Karpas-422 (cell line): ENCODE data around the gene SFTPB. TPM values are rescaled to one million over a fixed set of nuclear protein-coding genes. Genes with fewer than 3 reads are reported as not detected.
"Not testable (repeated sequence)": the region's sequence is repeated elsewhere in the genome, so short reads cannot be mapped to it uniquely, and the experiment has no call there.

Experiments
- DNase-seq: peaks from one replicate; pipeline ENCODE4 v3.0.0-alpha.2; 2015
- H2AFZ ChIP-seq: fragments of 200-600 bp; sonication (generic); 2 replicates; pipeline ENCODE4 v1.6.1; 2014; ENCODE audit warnings: antibody characterized with exemption, low read length, mixed read lengths
- H3K27ac ChIP-seq: fragments of 200-600 bp; sonication (generic); 2 replicates; pipeline ENCODE4 v1.5.1; 2014; ENCODE audit warnings: mild to moderate bottlenecking, low read length, moderate library complexity
- H3K27me3 ChIP-seq: fragments of 200-600 bp; sonication (generic); 2 replicates; pipeline ENCODE4 v1.6.1; 2014; ENCODE audit warnings: low read length, mixed read lengths
- H3K36me3 ChIP-seq: fragments of 200-600 bp; sonication (generic); 2 replicates; pipeline ENCODE4 v1.6.1; 2014; ENCODE audit warnings: low read length, mixed read lengths; ENCODE audit not compliant: insufficient read depth
- H3K4me1 ChIP-seq: fragments of 200-600 bp; sonication (generic); 2 replicates; pipeline ENCODE4 v1.6.1; 2014; ENCODE audit warnings: mild to moderate bottlenecking, low read length, mixed read lengths
- H3K4me2 ChIP-seq: fragments of 200-600 bp; sonication (generic); 2 replicates; pipeline ENCODE4 v1.6.1; 2014; ENCODE audit warnings: low read length, low read depth, mild to moderate bottlenecking; ENCODE audit not compliant: poor library complexity, severe bottlenecking
- H3K4me3 ChIP-seq: fragments of 200-600 bp; sonication (generic); 2 replicates; pipeline ENCODE4 v1.5.1; 2014; ENCODE audit warnings: mild to moderate bottlenecking, antibody characterized with exemption, low read length, mixed read lengths
- H3K79me2 ChIP-seq: fragments of 200-600 bp; sonication (generic); 2 replicates; pipeline ENCODE4 v1.6.1; 2014; ENCODE audit warnings: mild to moderate bottlenecking, low read length, mixed read lengths
- H3K9ac ChIP-seq: fragments of 200-600 bp; sonication (generic); 2 replicates; pipeline ENCODE4 v1.6.0; 2014; ENCODE audit warnings: low read length
- H3K9me2 ChIP-seq: fragments of 200-600 bp; sonication (generic), shearing (Covaris generic); replicated peaks from 2 replicates; pipeline ENCODE4 v1.6.0; 2014; ENCODE audit warnings: mild to moderate bottlenecking, low read length, moderate library complexity; ENCODE audit not compliant: insufficient read depth
- H3K9me3 ChIP-seq: fragments of 300-700, 200-600 bp; sonication (generic); 2 replicates; pipeline ENCODE4 v1.6.1; 2014; ENCODE audit warnings: low read length, mixed read lengths
- H4K20me1 ChIP-seq: fragments of 200-600 bp; sonication (generic); 2 replicates; pipeline ENCODE4 v1.6.1; 2014; ENCODE audit warnings: mild to moderate bottlenecking, antibody characterized with exemption, low read length, low read depth; ENCODE audit not compliant: insufficient read depth
- total RNA-seq: library from RNA; depleted of rRNA; stranded (reverse); fragments of >200 nt; shearing (Covaris generic); gene quantifications from 2 replicates; pipeline ENCODE4 v1.2.3, GENCODE V29; 2014; ENCODE audit warnings: low replicate concordance; rRNA removed

SFTPB gene
- not detected in 2 replicates for total RNA-seq

GRCh38 chr2:85668009-85668856 lies at the start of gene SFTPB:
SFTPB (minus strand) TSS chr2:85668199; CDS start chr2:85668183, 16 bp downstream.
- no peaks in the 10 kb centered on the region for H3K9me2 ChIP-seq
- no peak for DNase-seq
- no peaks in the 10 kb centered on the region for H3K36me3 ChIP-seq
- no peak within 1 kb of the TSS for H3K9ac ChIP-seq
- H2AFZ ChIP-seq = no peak within 1 kb of the TSS
- peaks cover 10% of the 10 kb centered on the region for H3K4me1 ChIP-seq
- no peaks in the 10 kb centered on the region for H3K9me3 ChIP-seq
- no peak within 1 kb of the TSS for H3K27ac ChIP-seq
- H3K4me3 ChIP-seq = no peak within 1 kb of the TSS
- no peaks in the 10 kb centered on the region for H3K27me3 ChIP-seq
- no peak within 1 kb of the TSS for H3K4me2 ChIP-seq
- H4K20me1 ChIP-seq = no peaks in the 10 kb centered on the region
- no peaks in the 10 kb centered on the region for H3K79me2 ChIP-seq

GRCh38 chr2:85717308-85718008 lies 49.5 kb upstream of the SFTPB start:
- Histone ChIP-seq H3K4me2 (no peak overlapping the region), H3K4me3 (no peak overlapping the region), H2AFZ (no peak overlapping the region), H3K4me1 (peaks cover 3% of the 10 kb centered on the region; the same call in 1 of the 2 replicates), H3K27me3 (no peaks in the 10 kb centered on the region), H3K9me3 (no peaks in the 10 kb centered on the region), H4K20me1 (no peaks in the 10 kb centered on the region), H3K9ac (no peak overlapping the region), H3K9me2 (no peaks in the 10 kb centered on the region), H3K36me3 (no peaks in the 10 kb centered on the region), H3K27ac (no peak overlapping the region), H3K79me2 (no peaks in the 10 kb centered on the region)
- no peak for DNase-seq

- Histone ChIP-seq H3K27ac (no peak overlapping the region), H3K9me3 (no peaks in the 10 kb centered on the region), H3K4me1 (peaks cover 3% of the 10 kb centered on the region; the same call in 1 of the 2 replicates), H3K9me2 (no peaks in the 10 kb centered on the region), H4K20me1 (no peaks in the 10 kb centered on the region), H3K4me3 (no peak overlapping the region), H2AFZ (no peak overlapping the region), H3K36me3 (no peaks in the 10 kb centered on the region), H3K79me2 (no peaks in the 10 kb centered on the region), H3K9ac (no peak overlapping the region), H3K4me2 (no peak overlapping the region), H3K27me3 (no peaks in the 10 kb centered on the region)
- no peak for DNase-seq
These were observed 48.4 kb upstream of the SFTPB start for GRCh38 chr2:85716346-85716914.

- H3K79me2 ChIP-seq = no peaks in the 10 kb centered on the region
These were observed 46.8 kb upstream of the SFTPB start for GRCh38 chr2:85714841-85715240.

GRCh38 chr2:85714421-85714820 lies 46.4 kb upstream of the SFTPB start:
- not testable (repeated sequence) for H3K27me3 ChIP-seq, H2AFZ ChIP-seq, H3K79me2 ChIP-seq, H3K27ac ChIP-seq, H3K4me2 ChIP-seq, H3K9me2 ChIP-seq, H3K4me1 ChIP-seq, H3K4me3 ChIP-seq, H4K20me1 ChIP-seq, H3K9ac ChIP-seq, H3K36me3 ChIP-seq, H3K9me3 ChIP-seq, DNase-seq

More at GRCh38 chr2:85714841-85715240, 46.8 kb upstream of the SFTPB start:
- Histone ChIP-seq H3K36me3 (no peaks in the 10 kb centered on the region), H3K27ac (no peak overlapping the region), H4K20me1 (no peaks in the 10 kb centered on the region), H3K4me1 (peaks cover 3% of the 10 kb centered on the region; the same call in 1 of the 2 replicates), H3K9me2 (no peaks in the 10 kb centered on the region), H3K9me3 (no peaks in the 10 kb centered on the region), H2AFZ (no peak overlapping the region), H3K4me3 (no peak overlapping the region), H3K9ac (no peak overlapping the region), H3K27me3 (no peaks in the 10 kb centered on the region), H3K4me2 (no peak overlapping the region)
- DNase-seq = no peak

GRCh38 chr2:85713836-85714235 lies 45.8 kb upstream of the SFTPB start:
- no peaks in the 10 kb centered on the region for H3K9me2 ChIP-seq
- H3K4me1 ChIP-seq = peaks cover 3% of the 10 kb centered on the region; the same call in 1 of the 2 replicates
- H3K36me3 ChIP-seq = no peaks in the 10 kb centered on the region

GRCh38 chr2:85712849-85713612 lies 45.0 kb upstream of the SFTPB start:
- no peak overlapping the region for H3K4me2 ChIP-seq
- peaks cover 3% of the 10 kb centered on the region; the same call in 1 of the 2 replicates for H3K4me1 ChIP-seq
- H3K9ac ChIP-seq = no peak overlapping the region
- no peak overlapping the region for H3K4me3 ChIP-seq
- no peak overlapping the region for H2AFZ ChIP-seq
- no peaks in the 10 kb centered on the region for H3K36me3 ChIP-seq
- H3K9me3 ChIP-seq = no peaks in the 10 kb centered on the region
- no peaks in the 10 kb centered on the region for H3K9me2 ChIP-seq
- H3K27me3 ChIP-seq = no peaks in the 10 kb centered on the region
- no peak for DNase-seq
- no peaks in the 10 kb centered on the region for H4K20me1 ChIP-seq
- no peak overlapping the region for H3K27ac ChIP-seq
- no peaks in the 10 kb centered on the region for H3K79me2 ChIP-seq

More at GRCh38 chr2:85713836-85714235, 45.8 kb upstream of the SFTPB start:
- Histone ChIP-seq H3K27me3 (no peaks in the 10 kb centered on the region), H3K9ac (no peak overlapping the region), H3K4me3 (no peak overlapping the region), H3K4me2 (no peak overlapping the region), H3K79me2 (no peaks in the 10 kb centered on the region), H3K9me3 (no peaks in the 10 kb centered on the region), H2AFZ (no peak overlapping the region), H3K27ac (no peak overlapping the region), H4K20me1 (no peaks in the 10 kb centered on the region)
- DNase-seq = no peak
